Measurements from ENCODE around the gene AP1M1.

- TF ChIP-seq TSHZ2 (CRISPR knock-in tag; IDR thresholded peaks at IDR 0.05) (0 out of 2 replicates have a peak, but pooled peaks have one; percentile 21), PATZ1 (CRISPR knock-in tag; IDR thresholded peaks at IDR 0.05; ENCODE audit: borderline replicate concordance) (no peak), ZNF70 (CRISPR knock-in tag; IDR thresholded peaks at IDR 0.05) (no peak)
Measured at GRCh38 chr19:16184665-16185122, 13.0 kb upstream of the AP1M1 start.
